Renal cortex interstitium (tissue), 11 donors: ENCODE results near the gene VPS50. TPM values are rescaled to one million over a fixed set of nuclear protein-coding genes. Genes with fewer than 3 reads are reported as not detected.
"Not testable (repeated sequence)": the region's sequence is repeated elsewhere in the genome, so short reads cannot be mapped to it uniquely, and the experiment has no call there.

Source experiments
- DNase-seq, 11 donors: peaks; one replicate each; pipeline ENCODE4 v3.0.0-alpha.2; 2013; ENCODE audit warnings: low read depth in 9 of 11, low spot score in 4 of 11; ENCODE audit errors: extremely low read depth in 1 of 11
- polyA plus RNA-seq, 3 donors: library from polyadenylated mRNA; unstranded; fragments of 120-200 nt; gene quantifications; one replicate each; pipeline ENCODE4 v1.2.1, GENCODE V29; 2013; ENCODE audit not compliant: insufficient read length in 3 of 3

The VPS50 gene
- polyA plus RNA-seq, 3 donors: 27.2 to 32.6 (median 31.1) TPM

DNA sequence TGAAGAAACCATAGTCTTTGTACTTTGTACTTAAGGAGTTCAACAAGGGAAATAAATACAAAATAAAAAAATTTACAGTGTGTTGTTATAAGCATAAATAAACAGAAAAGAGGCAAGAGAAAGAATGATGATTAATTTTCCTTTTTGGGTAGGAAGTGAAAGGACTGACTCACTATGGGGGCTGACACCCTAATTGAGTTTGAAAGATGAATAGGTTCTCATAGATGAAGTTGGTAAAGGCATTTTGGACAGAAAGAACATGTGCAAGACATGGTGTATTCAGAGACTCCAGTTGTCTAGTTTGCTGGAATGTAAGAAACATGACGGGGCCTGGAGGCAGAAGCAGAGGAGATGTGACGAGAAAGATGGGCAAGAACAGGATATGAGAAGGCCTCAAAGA lies 83.7 kb downstream of the VPS50 start:
- DNase-seq: no peak

DNA sequence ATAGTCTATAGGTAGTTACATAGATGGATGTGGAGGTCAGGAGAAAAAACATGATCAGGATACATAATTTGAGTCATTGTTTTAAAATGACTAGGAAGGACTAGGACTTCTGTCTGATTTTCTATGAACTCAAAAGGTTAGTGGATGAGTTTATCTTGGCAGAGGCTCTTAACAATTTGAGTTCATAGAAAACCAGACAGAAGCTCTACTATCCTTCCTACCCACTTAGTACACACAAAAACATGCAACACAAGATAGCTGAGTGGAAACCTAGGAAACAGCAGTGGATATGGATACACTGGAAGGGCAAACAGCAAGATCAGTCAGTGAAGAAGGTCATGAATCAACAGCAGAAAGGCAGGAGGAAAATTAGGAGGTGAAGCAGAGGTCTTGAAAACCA lies 84.6 kb downstream of the VPS50 start:
- no peak for DNase-seq

DNA sequence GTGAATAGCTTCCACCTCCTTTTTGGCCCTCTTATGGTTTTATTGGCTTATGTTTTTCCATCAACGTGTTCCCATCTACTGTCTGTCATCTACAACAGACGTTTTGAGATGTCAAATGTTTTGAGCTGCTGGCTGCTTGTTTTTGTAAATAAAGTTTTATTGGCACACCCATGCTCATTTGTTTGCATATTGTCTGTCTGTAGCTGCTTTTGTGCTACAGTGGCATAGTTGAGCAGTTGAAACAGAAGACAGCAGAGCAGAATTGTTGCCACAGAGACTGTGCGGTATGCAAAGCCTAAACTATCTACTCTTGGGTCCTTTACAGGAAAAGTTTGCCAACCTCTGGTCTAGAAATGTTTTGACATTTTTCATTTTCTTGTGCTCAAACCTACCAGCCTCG lies 88.7 kb downstream of the VPS50 start:
- DNase-seq: no peak

DNA sequence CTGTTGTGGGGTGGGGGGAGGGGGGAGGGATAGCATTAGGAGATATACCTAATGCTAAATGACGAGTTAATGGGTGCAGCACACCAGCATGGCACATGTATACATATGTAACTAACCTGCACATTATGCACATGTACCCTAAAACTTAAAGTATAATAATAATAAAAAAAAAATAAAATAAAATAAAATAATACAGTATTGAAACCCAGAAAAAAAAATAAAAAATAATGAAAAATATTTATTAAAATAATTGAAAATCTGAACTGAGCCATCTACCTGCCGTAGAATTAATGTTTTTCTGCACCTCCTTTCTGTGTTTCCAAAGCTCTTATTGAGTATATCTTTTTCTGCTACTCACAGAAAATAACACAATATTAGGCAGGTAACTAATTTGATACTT lies 94.1 kb downstream of the VPS50 start:
- not testable (repeated sequence) for DNase-seq

DNA sequence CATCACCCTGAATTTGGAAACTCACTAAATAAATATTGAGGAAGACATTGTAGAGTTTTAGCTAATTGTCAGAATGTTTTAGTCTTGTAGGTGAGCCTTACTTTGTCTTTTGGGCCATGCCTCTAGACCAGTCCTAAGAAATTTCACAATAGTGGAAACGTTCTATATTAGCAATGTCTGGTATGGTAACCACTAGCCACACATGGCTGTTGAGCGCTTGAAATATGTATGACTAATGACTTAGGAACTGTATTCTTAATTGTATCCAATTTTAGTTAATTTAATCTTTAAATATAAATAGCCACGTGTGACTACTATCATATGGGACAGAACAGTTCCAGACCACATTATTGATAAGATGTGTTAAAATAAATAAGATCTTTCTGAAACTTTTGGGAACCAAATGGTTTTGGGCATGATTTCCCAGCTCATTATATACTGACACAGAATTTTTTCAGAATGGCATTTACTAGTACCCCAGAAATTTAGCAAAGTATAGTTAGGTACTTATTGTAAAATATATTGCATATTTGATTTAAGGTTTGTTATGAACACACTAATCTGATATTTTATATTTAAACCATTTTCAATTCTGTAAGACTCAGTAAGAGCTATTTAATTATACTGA lies 95.0 kb downstream of the VPS50 start:
- no peak for DNase-seq

DNA sequence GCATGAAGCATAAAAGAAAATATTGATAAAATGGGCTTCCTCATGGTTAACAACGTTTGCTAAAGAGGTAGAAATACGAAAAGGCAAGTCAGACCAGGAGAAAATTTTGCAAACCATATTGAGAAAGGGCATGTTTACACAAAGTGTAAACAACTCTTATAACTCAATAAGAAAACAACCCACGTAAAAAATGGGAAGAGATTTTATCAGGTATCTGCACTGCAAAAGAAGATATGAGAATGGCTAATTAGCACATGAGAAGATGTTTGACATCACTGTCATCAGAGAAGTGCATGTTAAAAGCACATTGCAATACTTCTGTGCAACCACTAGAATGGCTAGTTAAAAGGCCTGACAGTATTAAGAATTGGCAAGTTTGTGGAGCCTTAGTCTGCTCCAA lies 99.5 kb downstream of the VPS50 start:
- no peak for DNase-seq

DNA sequence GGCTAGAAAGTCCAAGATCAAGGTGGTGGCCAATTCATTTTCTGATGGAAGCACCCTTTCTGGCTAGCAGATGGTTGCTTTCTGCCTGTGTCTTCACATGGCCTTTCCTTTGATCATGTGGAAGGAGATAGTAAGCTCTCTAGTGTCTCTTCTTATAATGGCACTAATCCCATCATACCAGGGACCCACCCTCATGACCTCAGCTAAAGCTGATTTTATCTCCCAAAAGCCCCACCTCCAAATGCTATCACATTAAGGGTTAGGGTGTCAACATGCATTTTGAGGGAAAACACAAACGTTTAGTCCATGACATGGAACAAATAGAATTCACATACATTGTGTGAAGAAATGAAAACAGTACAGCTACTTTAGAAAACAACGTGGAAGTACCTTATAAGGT lies 100.0 kb downstream of the VPS50 start:
- no peak for DNase-seq

DNA sequence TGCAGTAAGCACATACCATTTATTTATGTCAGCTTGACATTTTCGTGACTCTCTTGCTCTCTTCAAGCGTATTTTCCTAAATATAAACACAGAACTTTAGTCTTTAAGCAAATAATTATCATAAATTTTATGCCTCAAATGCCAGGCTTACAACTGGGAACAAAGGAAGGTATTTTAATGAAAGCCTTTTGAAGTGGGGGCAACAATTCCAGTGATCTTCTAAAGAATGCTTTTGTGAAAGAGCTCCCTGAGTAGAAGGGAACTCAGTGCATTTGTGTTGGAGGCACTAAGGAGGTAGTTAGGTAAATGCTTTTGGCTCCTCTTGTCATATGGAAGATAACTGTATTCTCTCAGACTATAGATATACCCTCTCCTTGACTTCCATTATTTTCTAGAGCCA lies 104.9 kb downstream of the VPS50 start:
- DNase-seq: no peak

DNA sequence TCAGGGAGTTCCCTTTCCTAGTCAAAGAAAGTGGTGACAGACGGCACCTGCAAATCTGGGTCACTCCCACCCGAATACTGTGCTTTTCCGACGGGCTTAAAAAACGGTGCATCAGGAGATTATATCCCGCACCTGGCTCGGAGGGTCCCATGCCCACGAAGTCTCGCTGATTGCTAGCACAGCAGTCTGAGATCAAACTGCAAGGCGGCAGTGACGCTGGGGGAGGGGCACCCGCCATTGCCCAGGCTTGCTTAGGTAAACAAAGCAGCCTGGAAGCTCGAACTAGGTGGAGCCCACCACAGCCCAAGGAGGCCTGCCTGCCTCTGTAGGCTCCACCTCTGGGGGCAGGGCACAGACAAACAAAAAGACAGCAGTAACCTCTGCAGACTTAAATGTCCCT lies 110.0 kb downstream of the VPS50 start:
- DNase-seq: not testable (repeated sequence)

DNA sequence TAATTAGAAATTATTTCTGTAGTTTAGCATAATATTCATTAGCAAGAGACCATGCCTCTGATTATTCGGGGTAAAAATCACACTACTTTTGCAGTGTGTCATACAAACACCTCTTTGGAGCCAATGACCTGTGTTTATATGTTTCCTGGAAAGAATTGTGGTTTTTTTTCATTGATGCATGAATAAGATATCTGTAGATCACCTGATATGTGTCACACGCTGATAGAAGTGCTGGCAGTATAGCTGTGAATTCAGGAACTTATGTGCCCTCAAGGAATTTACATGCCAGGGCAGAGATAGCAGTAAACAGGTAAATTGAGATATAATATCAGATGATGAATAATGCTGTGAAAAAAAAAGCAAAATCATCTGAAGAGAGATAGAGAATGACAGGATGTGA lies 118.2 kb downstream of the VPS50 start:
- no peak for DNase-seq

DNA sequence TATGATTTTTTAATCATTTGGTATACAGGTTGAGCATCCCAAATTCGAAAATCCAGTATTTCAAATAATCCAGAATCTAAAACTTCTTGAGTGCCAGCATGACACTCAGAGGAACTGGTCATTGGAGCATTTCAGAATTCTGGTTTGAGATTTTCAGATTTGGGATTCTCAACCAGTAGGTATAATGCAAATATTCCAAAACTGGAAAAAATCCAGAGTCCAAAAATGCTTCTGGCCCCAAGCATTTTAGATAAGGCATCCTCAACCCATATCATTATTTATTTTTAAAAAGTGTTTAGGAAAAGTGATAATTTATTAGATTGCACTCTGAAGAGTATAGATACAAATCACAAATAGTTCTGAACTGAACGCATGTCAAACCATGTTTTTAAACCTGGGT lies 120.7 kb downstream of the VPS50 start:
- no peak for DNase-seq

DNA sequence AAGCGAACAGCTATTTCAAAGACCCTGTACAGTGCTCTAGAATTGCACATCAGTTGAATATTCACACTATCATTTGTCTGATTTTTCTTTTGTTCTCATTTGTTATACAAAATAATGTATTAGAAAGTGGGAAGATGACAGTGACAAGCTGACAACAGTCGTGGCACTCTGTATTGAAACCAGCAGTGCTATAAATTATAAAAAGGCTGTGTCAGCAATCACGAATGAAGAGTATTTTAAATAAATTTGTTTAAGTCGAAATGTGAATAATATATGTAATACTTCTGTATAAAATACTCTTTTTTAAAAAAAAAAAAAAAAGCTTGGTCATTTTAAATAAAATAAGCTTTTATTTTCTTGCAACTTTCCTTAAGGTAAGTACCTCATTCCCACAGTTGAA lies 122.6 kb downstream of the VPS50 start:
- DNase-seq: no peak

DNA sequence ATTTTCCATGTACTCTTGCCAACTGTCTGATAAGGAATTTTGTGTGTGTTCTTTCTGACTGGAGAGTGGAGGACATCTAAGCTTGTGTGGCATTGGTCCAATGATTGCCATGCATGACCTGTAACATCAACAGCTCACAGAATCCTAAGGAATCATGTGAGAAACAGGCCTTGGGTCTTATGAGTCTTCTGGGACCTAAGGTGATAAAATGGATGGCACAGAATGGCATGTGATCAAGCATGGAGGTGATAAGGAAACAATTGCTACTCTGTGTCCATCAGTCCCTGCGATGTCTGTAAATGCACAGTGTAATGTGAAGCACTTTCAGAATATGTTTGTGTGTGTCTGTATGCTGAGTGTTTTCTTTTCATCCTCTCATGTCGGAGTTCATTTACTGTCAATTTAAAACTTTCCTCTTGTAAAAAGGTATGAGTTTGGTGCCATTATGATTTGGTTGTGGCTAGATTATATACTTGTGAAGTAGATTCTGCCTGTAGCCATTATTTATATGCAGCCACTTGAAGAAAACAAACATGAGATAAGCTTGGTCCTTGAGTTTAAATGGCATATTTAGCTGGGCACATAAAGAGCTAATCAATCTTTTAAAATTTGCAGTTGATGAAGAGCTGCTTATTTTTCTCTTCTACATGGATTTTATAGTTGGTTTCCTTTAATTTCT lies 127.5 kb downstream of the VPS50 start:
- no peak for DNase-seq

DNA sequence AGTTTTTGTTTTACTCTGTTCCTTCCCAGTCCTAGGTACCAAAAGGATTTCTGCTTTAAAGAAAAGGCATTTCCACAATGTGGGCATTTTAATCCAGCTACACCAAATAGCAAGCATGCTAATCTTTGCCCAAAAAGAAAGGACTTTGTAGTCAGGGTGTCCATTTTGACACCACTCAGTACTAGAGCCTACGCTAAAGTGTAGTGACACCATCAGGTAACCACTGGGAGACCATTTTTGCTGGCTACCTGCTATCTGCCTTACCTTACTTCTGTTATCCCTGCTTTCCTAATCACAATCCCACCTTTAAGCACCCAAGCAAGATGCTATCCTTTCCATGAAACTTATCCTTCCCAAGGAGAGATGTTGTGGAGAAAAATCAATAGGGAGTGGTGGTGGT lies 129.7 kb downstream of the VPS50 start:
- no peak for DNase-seq

DNA sequence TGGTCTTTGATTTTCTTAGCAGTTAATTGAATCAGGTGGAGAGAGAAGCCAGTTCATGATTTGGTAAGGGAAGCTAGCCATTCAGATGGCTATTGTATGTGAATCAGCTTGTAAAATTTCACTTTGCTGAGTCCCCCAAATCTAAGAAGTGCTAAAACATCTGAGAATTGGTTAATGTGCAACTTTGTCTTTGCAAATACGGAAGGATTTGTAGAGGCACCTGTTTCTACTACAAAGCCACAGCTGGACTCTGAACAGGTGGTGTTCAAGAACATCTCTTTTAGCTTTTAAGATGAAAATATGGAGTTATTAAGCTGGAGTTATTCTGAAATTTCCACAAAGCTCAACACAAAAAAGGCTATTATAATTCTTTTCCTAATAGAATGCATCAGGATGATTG lies 132.6 kb downstream of the VPS50 start:
- DNase-seq: no peak

DNA sequence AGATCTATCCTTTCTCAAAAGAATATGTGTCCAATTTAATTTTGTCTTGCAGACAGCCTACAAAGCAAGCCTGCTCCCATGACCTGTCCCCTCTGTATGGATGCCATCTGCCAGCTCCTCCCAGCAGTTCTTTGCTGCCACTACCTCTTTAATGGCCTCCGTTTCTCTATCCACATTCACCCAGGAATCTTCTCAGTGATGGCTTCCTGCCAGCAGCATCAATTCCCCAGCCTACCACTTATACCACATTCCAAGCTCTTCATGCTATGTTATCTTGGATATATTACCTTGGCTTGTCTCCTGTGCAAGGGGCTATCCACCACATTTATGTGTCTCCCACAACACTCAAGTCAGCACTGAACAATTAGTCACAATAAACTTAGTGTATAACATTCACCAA lies 133.2 kb downstream of the VPS50 start:
- no peak for DNase-seq

DNA sequence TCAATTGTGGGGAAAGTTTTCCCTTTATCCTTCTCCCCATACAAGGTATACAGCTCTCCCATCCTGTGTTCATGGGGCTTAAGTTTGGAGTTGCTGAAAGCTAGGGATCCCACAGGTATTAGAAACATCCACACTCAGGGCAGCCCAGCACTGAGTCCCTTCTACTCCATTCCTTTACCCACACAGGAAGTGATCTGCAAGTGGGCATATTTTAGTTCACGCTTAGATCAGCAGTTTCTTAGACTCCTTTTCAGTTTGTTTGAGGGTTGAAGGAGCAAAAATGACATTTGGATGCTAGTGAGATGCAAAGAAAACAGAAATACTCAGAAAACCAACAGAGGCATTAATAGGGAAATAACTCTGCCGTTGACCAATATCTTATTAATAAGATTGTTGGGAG lies 134.7 kb downstream of the VPS50 start:
- DNase-seq: no peak

DNA sequence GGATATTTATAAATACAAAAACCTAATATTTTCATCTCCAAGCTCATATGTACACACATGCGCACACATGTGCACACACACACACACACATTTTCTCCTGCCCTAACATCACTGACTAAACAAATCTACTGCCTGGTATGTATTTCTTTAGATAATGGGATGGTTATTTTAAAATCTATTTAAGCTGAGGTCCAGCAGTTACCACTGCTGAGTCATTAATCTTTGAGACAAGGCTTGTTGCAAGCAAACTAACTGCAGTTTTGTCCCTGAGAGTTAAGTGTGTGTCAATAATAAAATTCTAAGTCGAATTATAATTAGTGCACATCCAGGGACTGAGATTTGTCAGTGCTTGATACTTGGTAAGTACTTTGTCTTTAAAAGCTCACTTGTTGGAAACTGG lies 135.1 kb downstream of the VPS50 start:
- DNase-seq: no peak

DNA sequence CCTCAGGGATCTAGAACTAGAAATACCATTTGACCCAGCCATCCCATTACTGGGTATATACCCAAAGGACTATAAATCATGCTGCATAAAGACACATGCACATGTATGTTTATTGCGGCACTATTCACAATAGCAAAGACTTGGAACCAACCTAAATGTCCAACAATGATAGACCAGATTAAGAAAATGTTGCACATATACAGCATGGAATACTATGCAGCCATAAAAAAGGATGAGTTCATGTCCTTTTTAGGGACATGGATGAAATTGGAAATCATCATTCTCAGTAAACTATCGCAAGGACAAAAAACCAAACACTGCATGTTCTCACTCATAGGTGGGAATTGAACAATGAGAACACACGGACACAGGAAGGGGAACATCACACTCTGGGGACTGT lies 138.8 kb downstream of the VPS50 start:
- DNase-seq: not testable (repeated sequence)

DNA sequence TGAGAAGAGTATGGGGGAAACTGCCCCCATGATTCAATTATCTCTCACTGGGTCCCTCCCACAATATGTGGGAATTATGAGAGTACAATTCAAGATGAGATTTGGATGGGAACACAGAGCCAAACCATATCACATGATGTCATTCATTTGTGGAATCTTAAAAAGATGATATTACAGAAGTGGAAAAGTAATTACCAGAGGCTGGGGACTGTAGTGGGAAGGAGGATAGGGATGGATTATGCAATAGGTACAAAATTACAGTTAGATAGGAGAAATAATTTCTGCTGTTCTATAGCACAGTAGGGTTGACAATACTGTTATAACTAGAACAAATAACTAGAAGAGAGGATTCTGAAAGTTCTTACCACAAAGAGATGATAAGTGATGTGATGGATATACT lies 141.4 kb downstream of the VPS50 start:
- no peak for DNase-seq

DNA sequence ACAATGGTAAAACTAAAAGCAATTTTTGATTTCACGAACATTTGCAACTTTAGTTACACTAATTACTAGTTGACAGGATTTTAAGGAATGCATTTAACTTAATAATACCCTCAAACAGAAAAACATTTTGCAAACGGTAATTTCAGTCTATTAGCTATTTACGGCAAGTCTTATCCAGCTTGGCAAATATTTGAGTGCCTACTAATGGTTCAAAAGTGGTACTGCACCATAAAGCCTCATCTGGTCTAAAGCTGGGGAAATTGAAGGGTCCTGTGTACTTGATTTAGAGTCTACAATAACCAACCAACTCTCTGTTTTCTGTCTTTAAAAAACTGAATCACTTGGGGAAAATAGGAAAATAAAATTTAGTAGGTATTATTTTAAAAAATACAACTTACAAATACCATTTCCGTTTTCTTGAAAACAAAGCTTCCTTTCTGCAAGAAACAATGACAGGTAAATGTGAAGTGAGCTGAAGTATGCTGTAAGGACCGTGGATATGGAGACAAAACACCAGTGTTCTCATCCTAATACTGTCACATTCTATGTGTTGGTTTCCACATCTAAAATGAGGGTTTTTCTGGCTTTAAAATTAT lies 142.3 kb downstream of the VPS50 start:
- DNase-seq: peak in 2 of 11 donors; percentile 5 to 11
